K562 (cell line): ENCODE measurements around the gene SEMA5A. TPM values are rescaled to one million over a fixed set of nuclear protein-coding genes. Genes with fewer than 3 reads are reported as not detected.

Experiments used
- ATAC-seq: fragments of 200-7000 bp; cut with Tn5 transposase; 3 replicates; pipeline ENCODE4 v1.9.1; 2020; ENCODE audit warnings: moderate library complexity
- BruUV-seq: library from RNA; stranded (reverse); fragments of 400-500 nt; replicated peaks from 2 replicates; lab custom pipeline; 2021; lab: Mats Ljungman, UMichigan
- CTCF ChIA-PET: fragments of 300-600 bp; formaldehyde crosslinking; extraction: SDS; loops from one replicate; lab custom pipeline; 2021; ENCODE audit warnings: low intra/inter-chr PET ratio; lab: Yijun Ruan, JAX
- POLR2A ChIA-PET: fragments of 300-600, 350-650 bp; sonication (Branson Sonifier 250); formaldehyde crosslinking; extraction: SDS; loops from one replicate; lab custom pipeline; 2021; ENCODE audit warnings: antibody characterized with exemption, inconsistent platforms; lab: Yijun Ruan, JAX
- DNase-seq, 4 experiments: peaks; one replicate each; pipeline versions ENCODE4 v3.0.0 to v3.0.0-alpha.2; 2011 to 2018; ENCODE audit warnings: low spot score in 3 of 4, mixed read lengths in 3 of 4; ENCODE audit errors: extremely low read depth in 1 of 4
- FAIRE-seq: peaks from 2 replicates; lab custom pipeline; 2011; peaks lifted over from hg19 to GRCh38; lab: Jason Lieb, UNC
- H2AFZ ChIP-seq: 2 replicates; pipeline ENCODE4 v1.6.0; 2011; ENCODE audit warnings: low read depth, low read length, control low read depth, inconsistent platforms
- H3K27ac ChIP-seq: fragments of 200-600 bp; 3 replicates; pipeline ENCODE4 v1.8.0; 2011; ENCODE audit warnings: low read depth, mild to moderate bottlenecking, control low read depth, inconsistent platforms, low read length, moderate library complexity, mixed read lengths; ENCODE audit errors: extremely low read depth
- H3K27me3 ChIP-seq, 2 experiments: fragments of 300-600 bp in 1 of 2; 2 replicates in 1 of 2; 3 replicates in 1 of 2; pipeline versions ENCODE4 v1.6.0 to v1.8.0; 2011; ENCODE audit warnings: inconsistent platforms in 2 of 2, low read length in 2 of 2, mild to moderate bottlenecking in 1 of 2, mixed read lengths in 1 of 2, moderate library complexity in 1 of 2; ENCODE audit not compliant: control insufficient read depth in 2 of 2, insufficient read depth in 2 of 2
- H3K36me3 ChIP-seq: fragments of 300-600 bp; 3 replicates; pipeline ENCODE4 v1.8.0; 2011; ENCODE audit warnings: mild to moderate bottlenecking, low read length, inconsistent platforms; ENCODE audit not compliant: control insufficient read depth, insufficient read depth
- H3K4me1 ChIP-seq, 2 experiments: fragments of 200-600 bp in 1 of 2; replicated peaks in 1 of 2; 2 replicates in 1 of 2; 3 replicates in 1 of 2; pipeline versions ENCODE4 v1.5.1 to v1.8.0; 2011; ENCODE audit warnings: inconsistent platforms in 2 of 2, low read length in 2 of 2, mild to moderate bottlenecking in 1 of 2, mixed read lengths in 1 of 2, moderate library complexity in 1 of 2; ENCODE audit not compliant: control insufficient read depth in 2 of 2, insufficient read depth in 2 of 2
- H3K4me2 ChIP-seq: 2 replicates; pipeline ENCODE4 v1.6.1; 2011; ENCODE audit warnings: low read length, control low read depth, inconsistent platforms, mixed read lengths; ENCODE audit not compliant: insufficient read depth
- H3K4me3 ChIP-seq: fragments of 200-600 bp; sonication (generic), shearing (Covaris generic); 2 replicates; pipeline ENCODE4 v1.5.1; 2016; ENCODE audit warnings: control low read depth, inconsistent platforms
- H3K79me2 ChIP-seq: fragments of 200-600 bp; 3 replicates; pipeline ENCODE4 v1.8.0; 2011; ENCODE audit warnings: low read length, inconsistent platforms; ENCODE audit not compliant: control insufficient read depth, insufficient read depth
- H3K9ac ChIP-seq, 2 experiments: 2 replicates each; pipeline versions ENCODE4 v1.6.0 to v1.6.1; 2011; ENCODE audit warnings: low read depth in 2 of 2, low read length in 2 of 2, control low read depth in 1 of 2, inconsistent platforms in 1 of 2, mild to moderate bottlenecking in 1 of 2, mixed read lengths in 1 of 2; ENCODE audit not compliant: insufficient read depth in 1 of 2
- H3K9me1 ChIP-seq: one replicate; pipeline ENCODE4 v1.6.0; 2011; ENCODE audit warnings: inconsistent platforms, mild to moderate bottlenecking, low read length, moderate library complexity; ENCODE audit not compliant: control insufficient read depth, insufficient read depth
- H3K9me3 ChIP-seq: replicated peaks from 2 replicates; pipeline ENCODE4 v1.5.1; 2011; ENCODE audit warnings: low read depth, low read length, inconsistent platforms; ENCODE audit not compliant: control insufficient read depth, insufficient read depth
- H4K20me1 ChIP-seq: replicated peaks from 2 replicates; pipeline ENCODE4 v1.6.1; 2011; ENCODE audit warnings: low read length, inconsistent platforms, mixed read lengths; ENCODE audit not compliant: control insufficient read depth, insufficient read depth
- FIP1L1 ChIP-seq: fragments of 200-400 bp; formaldehyde crosslinking; IDR thresholded peaks from 2 replicates; pipeline ENCODE4 v1.6.1; 2018; ENCODE audit warnings: mild to moderate bottlenecking, low read depth, low read length; ENCODE audit not compliant: poor library complexity, severe bottlenecking
- ILK ChIP-seq: fragments of 450-650 bp; IDR thresholded peaks from 2 replicates; pipeline ENCODE4 v1.6.1; 2016; ENCODE audit warnings: missing genetic modification characterization, low read depth, mild to moderate bottlenecking, missing compliant biosample characterization, moderate library complexity, borderline replicate concordance
- TFAM ChIP-seq: fragments of 250-450 bp; sonication (Bioruptor Pico); conservative IDR thresholded peaks from 2 replicates; pipeline ENCODE4 v1.5.0; 2021; ENCODE audit warnings: mild to moderate bottlenecking, moderate library complexity
- ZNF398 ChIP-seq: fragments of 250-450 bp; sonication (Bioruptor Pico); IDR thresholded peaks from 2 replicates; pipeline ENCODE4 v1.8.0; 2021; ENCODE audit warnings: moderate library complexity, mild to moderate bottlenecking, inconsistent platforms
- WGBS: fragments of 100-300 bp; shearing (Covaris generic); methylation state at CpG from one replicate; pipeline ENCODE4 v1.1.6; 2016; ENCODE audit warnings: low coverage, mixed read lengths; ENCODE audit not compliant: insufficient coverage; ENCODE audit errors: missing lambda C conversion rate; 5-methylcytosine and 5-hydroxymethylcytosine counted together
- in situ Hi-C: fragments of 300-500 bp; cut with MboI; formaldehyde crosslinking; loops from 4 replicates; pipeline ENCODE4 v1.15.0; 2018; ENCODE audit warnings: inconsistent platforms, mixed read lengths
- intact Hi-C: fragments of 100-400 bp; cut with micrococcal nuclease; formaldehyde crosslinking; loops from 2 replicates; pipeline ENCODE4 v1.14.2; 2022
- polyA plus RNA-seq, 8 experiments: library from polyadenylated mRNA; depleted of rRNA in 4 of 8; stranded (reverse) in 5 of 8; unstranded in 3 of 8; fragments of >200 nt; fragmentation: Nextera tagmentation in 2 of 8; fragmentation: Illumina TruSeq in 1 of 8; extraction: Ambion mirVana in 2 of 8; extraction: Trizol in 1 of 8; gene quantifications; 2 replicates each; pipeline versions ENCODE4 v1.2.1 to v1.2.3, GENCODE V29; 2011 to 2014; ENCODE audit warnings: inconsistent platforms in 1 of 8, missing spikeins in 1 of 8
- total RNA-seq, 7 experiments: library from RNA; depleted of rRNA in 6 of 7; stranded (reverse); fragments of >200 nt in 6 of 7; fragmentation: Illumina TruSeq in 2 of 7; extraction: Trizol in 2 of 7; gene quantifications; 2 replicates each; pipeline versions ENCODE4 v1.2.1 to v1.2.3, GENCODE V29; 2011 to 2021; ENCODE audit warnings: low replicate concordance in 1 of 7
- TF ChIP-seq, protein P1 (sequence below), 2 experiments: fragments of 450-650 bp; IDR thresholded peaks; 2 replicates each; pipeline ENCODE4 v1.6.1; 2018; ENCODE audit warnings: mild to moderate bottlenecking in 2 of 2, low read depth in 1 of 2; ENCODE audit not compliant: partially characterized antibody in 2 of 2

The SEMA5A gene
- total and polyA plus RNA-seq, 9 of the 15 experiments (the other 6 are each of a cell fraction or from before 2014, with no cell fraction given), result 0.02 TPM; not detected in 8

- 0% methylated on average over 2 of the region's 2 CpGs for WGBS
- no peaks in the 10 kb centered on the region for H4K20me1 ChIP-seq
- H3K4me3 ChIP-seq, result no peak overlapping the region
- CTCF ChIA-PET, result no interaction called here
- no peaks in the 10 kb centered on the region for H3K36me3 ChIP-seq
- no peak for TF ChIP-seq FIP1L1
- TF ChIP-seq ZNF398 (CRISPR knock-in tag), result no peak
- no peak for TF ChIP-seq ILK (tag)
- TF ChIP-seq, protein P1, sequence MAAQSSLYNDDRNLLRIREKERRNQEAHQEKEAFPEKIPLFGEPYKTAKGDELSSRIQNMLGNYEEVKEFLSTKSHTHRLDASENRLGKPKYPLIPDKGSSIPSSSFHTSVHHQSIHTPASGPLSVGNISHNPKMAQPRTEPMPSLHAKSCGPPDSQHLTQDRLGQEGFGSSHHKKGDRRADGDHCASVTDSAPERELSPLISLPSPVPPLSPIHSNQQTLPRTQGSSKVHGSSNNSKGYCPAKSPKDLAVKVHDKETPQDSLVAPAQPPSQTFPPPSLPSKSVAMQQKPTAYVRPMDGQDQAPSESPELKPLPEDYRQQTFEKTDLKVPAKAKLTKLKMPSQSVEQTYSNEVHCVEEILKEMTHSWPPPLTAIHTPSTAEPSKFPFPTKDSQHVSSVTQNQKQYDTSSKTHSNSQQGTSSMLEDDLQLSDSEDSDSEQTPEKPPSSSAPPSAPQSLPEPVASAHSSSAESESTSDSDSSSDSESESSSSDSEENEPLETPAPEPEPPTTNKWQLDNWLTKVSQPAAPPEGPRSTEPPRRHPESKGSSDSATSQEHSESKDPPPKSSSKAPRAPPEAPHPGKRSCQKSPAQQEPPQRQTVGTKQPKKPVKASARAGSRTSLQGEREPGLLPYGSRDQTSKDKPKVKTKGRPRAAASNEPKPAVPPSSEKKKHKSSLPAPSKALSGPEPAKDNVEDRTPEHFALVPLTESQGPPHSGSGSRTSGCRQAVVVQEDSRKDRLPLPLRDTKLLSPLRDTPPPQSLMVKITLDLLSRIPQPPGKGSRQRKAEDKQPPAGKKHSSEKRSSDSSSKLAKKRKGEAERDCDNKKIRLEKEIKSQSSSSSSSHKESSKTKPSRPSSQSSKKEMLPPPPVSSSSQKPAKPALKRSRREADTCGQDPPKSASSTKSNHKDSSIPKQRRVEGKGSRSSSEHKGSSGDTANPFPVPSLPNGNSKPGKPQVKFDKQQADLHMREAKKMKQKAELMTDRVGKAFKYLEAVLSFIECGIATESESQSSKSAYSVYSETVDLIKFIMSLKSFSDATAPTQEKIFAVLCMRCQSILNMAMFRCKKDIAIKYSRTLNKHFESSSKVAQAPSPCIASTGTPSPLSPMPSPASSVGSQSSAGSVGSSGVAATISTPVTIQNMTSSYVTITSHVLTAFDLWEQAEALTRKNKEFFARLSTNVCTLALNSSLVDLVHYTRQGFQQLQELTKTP (IDR thresholded peaks at IDR 0.05; ENCODE audit: low read depth in 1 of 2, partially characterized antibody in 2 of 2), result no peak
- no peak for TF ChIP-seq TFAM (CRISPR knock-in tag)
- no TSS peak for BruUV-seq
- H3K4me2 ChIP-seq, result no peak overlapping the region
- no peaks in the 10 kb centered on the region for H3K27me3 ChIP-seq
- POLR2A ChIA-PET, result no interaction called here
- H2AFZ ChIP-seq, result no peak overlapping the region
- no peaks in the 10 kb centered on the region for H3K9me3 ChIP-seq
- ATAC-seq (no peak), FAIRE-seq (no peak), DNase-seq (no peak)
- H3K9ac ChIP-seq, result no peak overlapping the region
- H3K4me1 ChIP-seq, result no peaks in the 10 kb centered on the region
- H3K27ac ChIP-seq, result no peak overlapping the region
- intact Hi-C loops, result no loop called here
- in situ Hi-C loops, result no loop called here
- no peaks in the 10 kb centered on the region for H3K9me1 ChIP-seq
- no peaks in the 10 kb centered on the region for H3K79me2 ChIP-seq
Measured at GRCh38 chr5:9453480-9454011, 92.3 kb downstream of the SEMA5A start.
